GM23248 (cell line): ENCODE results near the gene ANKRD30B.
"Not testable (repeated sequence)": the region's sequence is repeated elsewhere in the genome, so short reads cannot be mapped to it uniquely, and the experiment has no call there.

ENCODE experiments used
- EZH2 ChIP-seq: fragments of 200-600 bp; sonication (generic); IDR thresholded peaks from 2 replicates; pipeline ENCODE4 v1.6.1; 2018; ENCODE audit warnings: antibody characterized with exemption, mild to moderate bottlenecking; ENCODE audit not compliant: insufficient read depth, poor library complexity, severe bottlenecking
- EZH2phosphoT487 ChIP-seq: fragments of 200-600 bp; sonication (generic); IDR thresholded peaks from 2 replicates; pipeline ENCODE4 v1.6.1; 2018; ENCODE audit warnings: antibody characterized with exemption, moderate library complexity, mild to moderate bottlenecking, low read depth; ENCODE audit not compliant: insufficient read depth

DNA sequence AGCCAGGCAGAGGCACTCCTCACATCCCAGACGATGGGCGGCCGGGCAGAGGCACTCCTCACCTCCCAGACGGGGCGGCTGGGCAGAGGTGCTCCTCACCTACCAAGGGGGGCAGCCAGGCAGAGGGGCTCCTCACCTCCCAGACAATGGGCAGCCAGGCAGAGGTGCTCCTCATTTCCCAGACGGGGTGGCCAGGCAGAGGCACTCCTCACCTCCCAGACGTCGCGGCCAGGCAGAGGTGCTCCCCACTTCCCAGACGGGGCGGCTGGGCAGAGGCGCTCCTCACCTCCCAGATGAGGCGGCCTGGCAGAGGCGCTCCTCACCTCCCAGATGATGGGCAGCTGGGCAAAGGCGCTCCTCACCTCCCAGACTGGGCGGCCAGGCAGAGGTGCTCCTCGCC lies 107.7 kb downstream of the ANKRD30B start:
- TF ChIP-seq EZH2, EZH2phosphoT487: not testable (repeated sequence)
